ENCODE measurements around the gene ITK. TPM values are rescaled to one million over a fixed set of nuclear protein-coding genes. Genes with fewer than 3 reads are reported as not detected.

Gene ITK
- polyA plus RNA-seq, 1 donor (not counting 4 experiments of a cell fraction or from before 2014, with no cell fraction given) = not detected

DNA sequence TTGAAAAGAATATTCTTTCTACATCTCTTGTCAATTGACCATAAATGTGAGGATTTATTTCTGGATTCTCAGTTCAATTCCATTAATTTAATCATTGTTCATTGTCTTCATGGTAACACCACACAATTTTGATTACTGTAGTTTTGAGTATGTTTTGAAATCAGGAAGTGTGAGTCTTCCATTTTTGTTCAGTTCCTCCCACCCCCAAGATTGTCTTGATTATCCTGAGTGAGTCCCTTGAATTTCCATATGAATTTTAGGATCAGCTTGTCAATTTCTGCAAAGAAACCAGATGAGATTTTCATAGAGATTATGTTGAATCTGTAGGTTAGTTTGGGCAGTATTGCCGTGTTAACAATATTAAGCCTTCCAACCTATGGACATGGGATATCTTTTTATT, 94.8 kb downstream of the ITK start:
- DNase-seq (ENCODE audit: low read depth, low spot score) (no peak), FAIRE-seq (no peak)
- no peaks in the 10 kb centered on the region for H3K4me1 ChIP-seq (ENCODE audit: control insufficient read depth, extremely low read depth, insufficient read depth, low read length)
- no peak overlapping the region for H3K9ac ChIP-seq (ENCODE audit: control insufficient read depth, extremely low read depth, insufficient read depth, low read length)
- no peaks in the 10 kb centered on the region for H3K9me1 ChIP-seq (ENCODE audit: control insufficient read depth, extremely low read depth, insufficient read depth, low read length)
- no peak overlapping the region for H3K4me3 ChIP-seq (ENCODE audit: control insufficient read depth in 2 of 3, extremely low read depth in 1 of 3, insufficient read depth in 2 of 3, low read depth in 1 of 3, low read length in 3 of 3)
- H3K36me3 ChIP-seq (ENCODE audit: control insufficient read depth in 2 of 2, extremely low read depth in 1 of 2, insufficient read depth in 2 of 2, low read length in 2 of 2) = no peaks in the 10 kb centered on the region
- TF ChIP-seq CTCF (optimal IDR thresholded peaks at IDR 0.05 in 1 of 3, IDR thresholded peaks at IDR 0.05 in 1 of 3, conservative IDR thresholded peaks at IDR 0.05 in 1 of 3; ENCODE audit: extremely low read depth in 1 of 3, insufficient read depth in 2 of 3, low read length in 3 of 3) = no peak
- no peak for TF ChIP-seq EZH2 (IDR thresholded peaks at IDR 0.05; ENCODE audit: low read length)
- H3K27ac ChIP-seq (ENCODE audit: control insufficient read depth, insufficient read depth, low read length) = no peak overlapping the region
- H4K20me1 ChIP-seq (ENCODE audit: control insufficient read depth, extremely low read depth, insufficient read depth, low read length) = no peaks in the 10 kb centered on the region
- dilution Hi-C loops (cut with MboI; ENCODE audit: extremely low pct_ligation_motif_present, low sequenced_read_pairs) = no loop called here
- no peaks in the 10 kb centered on the region for H3K79me2 ChIP-seq (ENCODE audit: control insufficient read depth, insufficient read depth, low read length)
- H3K4me2 ChIP-seq (ENCODE audit: control insufficient read depth, extremely low read depth, insufficient read depth, low read depth, low read length) = no peak overlapping the region
- H2AFZ ChIP-seq (ENCODE audit: control insufficient read depth, low read length) = no peak overlapping the region
- no peaks in the 10 kb centered on the region for H3K9me3 ChIP-seq (ENCODE audit: control insufficient read depth, low read depth, low read length)
- no peaks in the 10 kb centered on the region for H3K27me3 ChIP-seq (ENCODE audit: control insufficient read depth, extremely low read depth, insufficient read depth, low read length)

DNA sequence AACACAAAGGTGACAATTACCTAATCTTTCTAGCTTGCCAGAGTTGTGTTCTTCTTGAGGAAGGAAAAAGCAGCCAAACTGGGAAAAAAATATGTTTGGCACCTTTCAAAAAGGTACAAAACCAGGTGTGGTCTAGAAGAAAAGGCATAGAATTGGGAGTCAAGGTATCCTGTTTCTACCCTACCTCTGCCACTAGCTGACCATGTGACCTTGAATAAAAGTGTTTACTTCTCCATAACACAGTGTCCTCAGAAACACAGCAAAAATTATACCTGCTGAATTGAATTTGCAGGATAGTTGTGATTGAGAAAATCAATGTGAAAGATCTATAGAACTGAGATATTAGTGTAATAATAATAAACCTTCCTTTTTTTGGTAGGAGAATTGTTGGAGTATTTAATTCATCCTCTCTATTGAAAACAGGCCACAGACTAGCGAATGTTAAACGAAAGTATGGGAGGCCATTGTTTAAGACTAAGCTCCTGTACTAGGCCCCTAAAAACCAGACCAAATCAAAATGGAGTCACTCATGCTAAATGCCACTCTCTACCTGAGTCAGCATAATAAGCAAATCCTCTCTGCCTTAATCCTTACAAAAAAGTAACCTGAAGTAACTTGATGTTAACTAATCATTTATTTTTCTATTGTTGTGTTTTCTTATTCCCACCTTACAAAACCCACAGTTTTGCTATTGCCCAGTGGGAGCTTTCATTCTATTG, 97.8 kb downstream of the ITK start:
- Histone ChIP-seq H2AFZ (ENCODE audit: control insufficient read depth, low read length) (no peak overlapping the region), H3K9ac (ENCODE audit: control insufficient read depth, extremely low read depth, insufficient read depth, low read length) (no peak overlapping the region), H3K36me3 (ENCODE audit: control insufficient read depth in 2 of 2, extremely low read depth in 1 of 2, insufficient read depth in 2 of 2, low read length in 2 of 2) (no peaks in the 10 kb centered on the region), H3K9me1 (ENCODE audit: control insufficient read depth, extremely low read depth, insufficient read depth, low read length) (no peaks in the 10 kb centered on the region), H3K9me3 (ENCODE audit: control insufficient read depth, low read depth, low read length) (no peaks in the 10 kb centered on the region), H4K20me1 (ENCODE audit: control insufficient read depth, extremely low read depth, insufficient read depth, low read length) (no peaks in the 10 kb centered on the region), H3K4me2 (ENCODE audit: control insufficient read depth, extremely low read depth, insufficient read depth, low read depth, low read length) (no peak overlapping the region), H3K79me2 (ENCODE audit: control insufficient read depth, insufficient read depth, low read length) (no peaks in the 10 kb centered on the region), H3K4me1 (ENCODE audit: control insufficient read depth, extremely low read depth, insufficient read depth, low read length) (no peaks in the 10 kb centered on the region), H3K4me3 (ENCODE audit: control insufficient read depth in 2 of 3, extremely low read depth in 1 of 3, insufficient read depth in 2 of 3, low read depth in 1 of 3, low read length in 3 of 3) (no peak overlapping the region), H3K27me3 (ENCODE audit: control insufficient read depth, extremely low read depth, insufficient read depth, low read length) (no peaks in the 10 kb centered on the region), H3K27ac (ENCODE audit: control insufficient read depth, insufficient read depth, low read length) (no peak overlapping the region)
- FAIRE-seq = no peak
- dilution Hi-C loops (cut with MboI; ENCODE audit: extremely low pct_ligation_motif_present, low sequenced_read_pairs) = no loop called here
- TF ChIP-seq CTCF (optimal IDR thresholded peaks at IDR 0.05 in 1 of 3, IDR thresholded peaks at IDR 0.05 in 1 of 3, conservative IDR thresholded peaks at IDR 0.05 in 1 of 3; ENCODE audit: extremely low read depth in 1 of 3, insufficient read depth in 2 of 3, low read length in 3 of 3) (no peak), EZH2 (IDR thresholded peaks at IDR 0.05; ENCODE audit: low read length) (no peak)
- DNase-seq (ENCODE audit: low read depth, low spot score) = no peak
